Loucy (cell line): ENCODE data around the gene SRGN.

Experiments
- H2AFZ ChIP-seq: fragments of 200-600 bp; sonication (generic); 2 replicates; pipeline ENCODE4 v1.6.0; 2016; ENCODE audit warnings: antibody characterized with exemption, mild to moderate bottlenecking, low read length, moderate library complexity
- H3F3A ChIP-seq: fragments of 200-600 bp; 2 replicates; pipeline ENCODE4 v1.6.0; 2016; ENCODE audit warnings: antibody characterized with exemption, low read depth, mild to moderate bottlenecking
- H3K27me3 ChIP-seq: fragments of 200-600 bp; sonication (generic); 2 replicates; pipeline ENCODE4 v1.6.1; 2014; ENCODE audit warnings: low read length, mild to moderate bottlenecking; ENCODE audit not compliant: insufficient read depth, poor library complexity, severe bottlenecking
- H3K36me3 ChIP-seq: fragments of 200-600 bp; sonication (generic); 2 replicates; pipeline ENCODE4 v1.6.1; 2016; ENCODE audit warnings: low read length; ENCODE audit not compliant: insufficient read depth
- H3K4me1 ChIP-seq: fragments of 200-600 bp; sonication (generic); 2 replicates; pipeline ENCODE4 v1.5.1; 2014; ENCODE audit warnings: low read length, mild to moderate bottlenecking; ENCODE audit not compliant: insufficient read depth, poor library complexity, severe bottlenecking
- H3K4me2 ChIP-seq: fragments of 200-600 bp; sonication (generic); 2 replicates; pipeline ENCODE4 v1.6.0; 2014; ENCODE audit warnings: antibody characterized with exemption, low read length, low read depth, mild to moderate bottlenecking; ENCODE audit not compliant: poor library complexity, severe bottlenecking
- H3K4me3 ChIP-seq: fragments of 200-600 bp; sonication (generic); 2 replicates; pipeline ENCODE4 v1.5.1; 2014; ENCODE audit warnings: low read length, mild to moderate bottlenecking, mixed read lengths; ENCODE audit not compliant: poor library complexity, severe bottlenecking
- H3K79me2 ChIP-seq: fragments of 200-600 bp; sonication (generic); 2 replicates; pipeline ENCODE4 v1.6.1; 2014; ENCODE audit warnings: low read length; ENCODE audit not compliant: insufficient read depth
- H3K9ac ChIP-seq: fragments of 200-600 bp; sonication (generic); 2 replicates; pipeline ENCODE4 v1.6.0; 2014; ENCODE audit warnings: mild to moderate bottlenecking, low read depth, low read length, moderate library complexity; ENCODE audit not compliant: poor library complexity, severe bottlenecking
- H3K9me2 ChIP-seq: fragments of 200-600 bp; sonication (generic); replicated peaks from 2 replicates; pipeline ENCODE4 v1.6.1; 2016; ENCODE audit warnings: low read depth, low read length, mixed read lengths
- H3K9me3 ChIP-seq: fragments of 200-600 bp; sonication (generic); 2 replicates; pipeline ENCODE4 v1.6.1; 2014; ENCODE audit warnings: mild to moderate bottlenecking, antibody characterized with exemption, low read length, low read depth; ENCODE audit not compliant: insufficient read depth
- H4K20me1 ChIP-seq: fragments of 200-600 bp; sonication (generic); 2 replicates; pipeline ENCODE4 v1.6.0; 2014; ENCODE audit warnings: antibody characterized with exemption, low read length, mild to moderate bottlenecking; ENCODE audit not compliant: insufficient read depth, poor library complexity, severe bottlenecking
- CTCF ChIP-seq: fragments of 200-600 bp; sonication (generic); conservative IDR thresholded peaks from 2 replicates; pipeline ENCODE4 v1.5.1; 2014; ENCODE audit warnings: mild to moderate bottlenecking, antibody characterized with exemption, low read length
- EZH2phosphoT487 ChIP-seq: fragments of 200-600 bp; IDR thresholded peaks from 2 replicates; pipeline ENCODE4 v1.6.1; 2018; ENCODE audit warnings: antibody characterized with exemption, mild to moderate bottlenecking, moderate library complexity, borderline replicate concordance

The SRGN gene

GRCh38 chr10:69124563-69125268 is 36.8 kb downstream of the SRGN start:
- Histone ChIP-seq H3K4me1 (peaks cover 26% of the 10 kb centered on the region), H2AFZ (peak overlapping the region; percentile 54), H3K4me2 (peak overlapping the region; percentile 90), H3K36me3 (no peaks in the 10 kb centered on the region), H3K27me3 (no peaks in the 10 kb centered on the region), H3K9ac (peak overlapping the region; percentile 91), H3K9me2 (no peaks in the 10 kb centered on the region), H3F3A (no peaks in the 10 kb centered on the region), H4K20me1 (peaks cover 28% of the 10 kb centered on the region), H3K9me3 (no peaks in the 10 kb centered on the region), H3K4me3 (peak overlapping the region; percentile 91), H3K79me2 (peaks cover 55% of the 10 kb centered on the region)
- TF ChIP-seq CTCF = no peak
- no peak for TF ChIP-seq EZH2phosphoT487

GRCh38 chr10:69125554-69125953 is 37.7 kb downstream of the SRGN start:
- peak overlapping the region; percentile 91 for H3K4me3 ChIP-seq
- peak overlapping the region; percentile 91 for H3K9ac ChIP-seq

GRCh38 chr10:69130251-69130650 is 42.3 kb downstream of the SRGN start:
- no peak overlapping the region for H2AFZ ChIP-seq
- peaks cover 95% of the 10 kb centered on the region for H3K79me2 ChIP-seq
- peaks cover 17% of the 10 kb centered on the region for H3K36me3 ChIP-seq
- H3K4me3 ChIP-seq = peak overlapping the region; percentile 50
- H3K9me2 ChIP-seq = no peaks in the 10 kb centered on the region
- TF ChIP-seq EZH2phosphoT487 (no peak), CTCF (no peak)
- peaks cover 54% of the 10 kb centered on the region for H4K20me1 ChIP-seq
- H3K4me1 ChIP-seq = peaks cover 33% of the 10 kb centered on the region
- H3K9ac ChIP-seq = peak overlapping the region; percentile 24
- H3F3A ChIP-seq = no peaks in the 10 kb centered on the region
- no peaks in the 10 kb centered on the region for H3K9me3 ChIP-seq
- H3K4me2 ChIP-seq = peak overlapping the region; percentile 51
- H3K27me3 ChIP-seq = no peaks in the 10 kb centered on the region

More at GRCh38 chr10:69125554-69125953, 37.7 kb downstream of the SRGN start:
- Histone ChIP-seq H3K79me2 (peaks cover 63% of the 10 kb centered on the region), H3K36me3 (no peaks in the 10 kb centered on the region), H3K4me1 (peaks cover 34% of the 10 kb centered on the region), H3F3A (no peaks in the 10 kb centered on the region), H3K27me3 (no peaks in the 10 kb centered on the region), H3K9me2 (no peaks in the 10 kb centered on the region), H2AFZ (no peak overlapping the region), H3K9me3 (no peaks in the 10 kb centered on the region), H3K4me2 (peak overlapping the region; percentile 90), H4K20me1 (peaks cover 36% of the 10 kb centered on the region)
- no peak for TF ChIP-seq EZH2phosphoT487
- TF ChIP-seq CTCF = no peak
